ENCODE measurements around the gene GPRC6A. TPM values are rescaled to one million over a fixed set of nuclear protein-coding genes. Genes with fewer than 3 reads are reported as not detected.
A peak's percentile ranks its signal among the peaks of the same experiment; 100 is the strongest.

GPRC6A gene
- total and polyA plus RNA-seq, 2 of the 13 experiments (the other 11 are each of a cell fraction or from before 2014, with no cell fraction given): not detected

GRCh38 chr6:116779573-116780164, 49.2 kb downstream of the GPRC6A start (continued):
- TF ChIP-seq ZBTB44 (CRISPR knock-in tag; IDR thresholded peaks at IDR 0.05) (no peak), ZNF335 (CRISPR knock-in tag; IDR thresholded peaks at IDR 0.05) (no peak), SALL1 (CRISPR knock-in tag; IDR thresholded peaks at IDR 0.05) (no peak), SMC3 (IDR thresholded peaks at IDR 0.05; ENCODE audit: low read length) (peak; percentile 72), ZNF136 (CRISPR knock-in tag; IDR thresholded peaks at IDR 0.05; ENCODE audit: low read depth) (no peak), SATB2 (CRISPR knock-in tag; IDR thresholded peaks at IDR 0.05) (no peak), ARID3A (IDR thresholded peaks at IDR 0.05; ENCODE audit: low read depth, low read length) (peak; percentile 27; the same call in 1 of the 2 replicates), MTF2 (CRISPR knock-in tag; IDR thresholded peaks at IDR 0.05; ENCODE audit: borderline replicate concordance) (no peak), THAP11 (CRISPR knock-in tag; IDR thresholded peaks at IDR 0.05) (no peak), MAF1 (CRISPR knock-in tag; IDR thresholded peaks at IDR 0.05; ENCODE audit: borderline replicate concordance) (no peak), ZNF263 (CRISPR knock-in tag; IDR thresholded peaks at IDR 0.05) (no peak), ZBTB7B (CRISPR knock-in tag; IDR thresholded peaks at IDR 0.05) (no peak), SIN3A (IDR thresholded peaks at IDR 0.05; ENCODE audit: borderline replicate concordance, low read depth, low read length) (no peak), ZNF724P (CRISPR knock-in tag; IDR thresholded peaks at IDR 0.05; ENCODE audit: borderline replicate concordance) (no peak)
- TF ChIP-seq, protein P1, sequence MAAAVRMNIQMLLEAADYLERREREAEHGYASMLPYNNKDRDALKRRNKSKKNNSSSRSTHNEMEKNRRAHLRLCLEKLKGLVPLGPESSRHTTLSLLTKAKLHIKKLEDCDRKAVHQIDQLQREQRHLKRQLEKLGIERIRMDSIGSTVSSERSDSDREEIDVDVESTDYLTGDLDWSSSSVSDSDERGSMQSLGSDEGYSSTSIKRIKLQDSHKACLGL (CRISPR knock-in tag; IDR thresholded peaks at IDR 0.05): no peak
- TF ChIP-seq, protein P2, sequence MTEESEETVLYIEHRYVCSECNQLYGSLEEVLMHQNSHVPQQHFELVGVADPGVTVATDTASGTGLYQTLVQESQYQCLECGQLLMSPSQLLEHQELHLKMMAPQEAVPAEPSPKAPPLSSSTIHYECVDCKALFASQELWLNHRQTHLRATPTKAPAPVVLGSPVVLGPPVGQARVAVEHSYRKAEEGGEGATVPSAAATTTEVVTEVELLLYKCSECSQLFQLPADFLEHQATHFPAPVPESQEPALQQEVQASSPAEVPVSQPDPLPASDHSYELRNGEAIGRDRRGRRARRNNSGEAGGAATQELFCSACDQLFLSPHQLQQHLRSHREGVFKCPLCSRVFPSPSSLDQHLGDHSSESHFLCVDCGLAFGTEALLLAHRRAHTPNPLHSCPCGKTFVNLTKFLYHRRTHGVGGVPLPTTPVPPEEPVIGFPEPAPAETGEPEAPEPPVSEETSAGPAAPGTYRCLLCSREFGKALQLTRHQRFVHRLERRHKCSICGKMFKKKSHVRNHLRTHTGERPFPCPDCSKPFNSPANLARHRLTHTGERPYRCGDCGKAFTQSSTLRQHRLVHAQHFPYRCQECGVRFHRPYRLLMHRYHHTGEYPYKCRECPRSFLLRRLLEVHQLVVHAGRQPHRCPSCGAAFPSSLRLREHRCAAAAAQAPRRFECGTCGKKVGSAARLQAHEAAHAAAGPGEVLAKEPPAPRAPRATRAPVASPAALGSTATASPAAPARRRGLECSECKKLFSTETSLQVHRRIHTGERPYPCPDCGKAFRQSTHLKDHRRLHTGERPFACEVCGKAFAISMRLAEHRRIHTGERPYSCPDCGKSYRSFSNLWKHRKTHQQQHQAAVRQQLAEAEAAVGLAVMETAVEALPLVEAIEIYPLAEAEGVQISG (CRISPR knock-in tag; IDR thresholded peaks at IDR 0.05): no peak

All from HepG2 (cell line).